WTC11 (cell line): ENCODE data around the gene HSP90AB1. TPM values are rescaled to one million over a fixed set of nuclear protein-coding genes. Genes with fewer than 3 reads are reported as not detected.

Experiments
- ATAC-seq: fragments of 200-7000 bp; cut with Tn5 transposase; 2 replicates; pipeline ENCODE4 v1.10.0; 2021; ENCODE audit warnings: mild to moderate bottlenecking, moderate library complexity
- CTCF ChIA-PET: fragments of 300-600 bp; sonication (Branson Sonifier 250); formaldehyde crosslinking; loops from one replicate; lab custom pipeline; 2021; ENCODE audit warnings: antibody characterized with exemption; lab: Charles Lee
- POLR2A ChIA-PET: fragments of 350-600 bp; sonication (Branson Sonifier 250); formaldehyde crosslinking; loops from one replicate; lab custom pipeline; 2021; ENCODE audit warnings: antibody characterized with exemption; lab: Charles Lee
- DNase-seq: peaks from one replicate; pipeline ENCODE4 v3.0.0; 2021; ENCODE audit warnings: low spot score
- H3K27ac Mint-ChIP-seq: 2 replicates; pipeline ENCODE4 v1.8.0; 2021; ENCODE audit warnings: mixed read lengths
- H3K27me3 Mint-ChIP-seq: 2 replicates; pipeline ENCODE4 v1.8.0; 2021; ENCODE audit warnings: low read depth, mild to moderate bottlenecking, moderate library complexity, mixed read lengths
- H3K36me3 Mint-ChIP-seq: 2 replicates; pipeline ENCODE4 v1.8.0; 2021; ENCODE audit warnings: mixed read lengths
- H3K4me1 Mint-ChIP-seq: 2 replicates; pipeline ENCODE4 v1.8.0; 2022; ENCODE audit warnings: mixed read lengths
- H3K4me3 Mint-ChIP-seq: 2 replicates; pipeline ENCODE4 v1.8.0; 2021; ENCODE audit warnings: mild to moderate bottlenecking, moderate library complexity, mixed read lengths
- H3K9me3 Mint-ChIP-seq: 2 replicates; pipeline ENCODE4 v1.8.0; 2021; ENCODE audit warnings: mixed read lengths
- ATF1 ChIP-seq: sonication (generic); formaldehyde crosslinking; IDR thresholded peaks from 2 replicates; pipeline ENCODE4 v1.8.1; 2023; ENCODE audit warnings: mild to moderate bottlenecking, moderate library complexity, missing genetic modification reagents
- ATF3 ChIP-seq: sonication (generic); formaldehyde crosslinking; conservative IDR thresholded peaks from 2 replicates; pipeline ENCODE4 v1.8.1; 2022; ENCODE audit warnings: mild to moderate bottlenecking, missing genetic modification reagents
- CREB1 ChIP-seq: sonication (generic); formaldehyde crosslinking; IDR thresholded peaks from 2 replicates; pipeline ENCODE4 v1.8.0; 2023; ENCODE audit warnings: mild to moderate bottlenecking, missing genetic modification reagents
- CREM ChIP-seq: sonication (generic); formaldehyde crosslinking; IDR thresholded peaks from 2 replicates; pipeline ENCODE4 v1.8.1; 2022; ENCODE audit warnings: mild to moderate bottlenecking, missing genetic modification reagents, moderate library complexity
- E2F1 ChIP-seq: sonication (generic); formaldehyde crosslinking; IDR thresholded peaks from 2 replicates; pipeline ENCODE4 v1.8.0; 2022; ENCODE audit warnings: mild to moderate bottlenecking, missing genetic modification reagents
- FOXJ3 ChIP-seq: sonication (generic); formaldehyde crosslinking; IDR thresholded peaks from 2 replicates; pipeline ENCODE4 v1.9.0; 2021; ENCODE audit warnings: missing genetic modification reagents, mild to moderate bottlenecking, borderline replicate concordance
- IRF2 ChIP-seq: sonication (generic); formaldehyde crosslinking; IDR thresholded peaks from 2 replicates; pipeline ENCODE4 v1.8.0; 2022; ENCODE audit warnings: low read depth, missing genetic modification reagents, borderline replicate concordance
- KAT7 ChIP-seq: sonication (generic); formaldehyde crosslinking; IDR thresholded peaks from 2 replicates; pipeline ENCODE4 v1.8.1; 2023; ENCODE audit warnings: missing genetic modification reagents, mild to moderate bottlenecking, borderline replicate concordance
- NFYB ChIP-seq: sonication (generic); formaldehyde crosslinking; conservative IDR thresholded peaks from 2 replicates; pipeline ENCODE4 v1.8.0; 2022; ENCODE audit warnings: low read depth, missing genetic modification reagents
- NR1H2 ChIP-seq: sonication (generic); formaldehyde crosslinking; IDR thresholded peaks from 2 replicates; pipeline ENCODE4 v1.9.0; 2021; ENCODE audit warnings: mild to moderate bottlenecking, moderate library complexity, missing genetic modification reagents
- NR2C2 ChIP-seq: sonication (generic); formaldehyde crosslinking; IDR thresholded peaks from 2 replicates; pipeline ENCODE4 v1.8.0; 2022; ENCODE audit warnings: mild to moderate bottlenecking, missing genetic modification reagents
- PREB ChIP-seq: sonication (generic); formaldehyde crosslinking; IDR thresholded peaks from 2 replicates; pipeline ENCODE4 v1.8.1; 2022; ENCODE audit warnings: mild to moderate bottlenecking, missing genetic modification reagents, moderate library complexity, borderline replicate concordance
- RELA ChIP-seq: sonication (generic); formaldehyde crosslinking; IDR thresholded peaks from 2 replicates; pipeline ENCODE4 v1.8.1; 2022; ENCODE audit warnings: missing genetic modification reagents, mild to moderate bottlenecking, borderline replicate concordance
- ZNF317 ChIP-seq: sonication (generic); formaldehyde crosslinking; IDR thresholded peaks from 2 replicates; pipeline ENCODE4 v1.8.1; 2023; ENCODE audit warnings: low read depth, mild to moderate bottlenecking, moderate library complexity, missing genetic modification reagents, borderline replicate concordance
- ZNF416 ChIP-seq: fragments of 250-450 bp; sonication (Bioruptor Pico); IDR thresholded peaks from 2 replicates; pipeline ENCODE4 v1.9.0; 2021; ENCODE audit warnings: mild to moderate bottlenecking, inconsistent platforms
- ZNF671 ChIP-seq: fragments of 250-450 bp; sonication (Bioruptor Pico); IDR thresholded peaks from 2 replicates; pipeline ENCODE4 v1.8.0; 2021; ENCODE audit warnings: mild to moderate bottlenecking
- total RNA-seq: library from RNA; stranded (reverse); gene quantifications from 3 replicates; pipeline ENCODE4 v1.2.3, GENCODE V29; 2021
- TF ChIP-seq, protein P1 (sequence below): sonication (generic); formaldehyde crosslinking; IDR thresholded peaks from 2 replicates; pipeline ENCODE4 v1.8.1; 2023; ENCODE audit warnings: mild to moderate bottlenecking, moderate library complexity, missing genetic modification reagents
- TF ChIP-seq, protein P2 (sequence below): sonication (generic); formaldehyde crosslinking; IDR thresholded peaks from 2 replicates; pipeline ENCODE4 v1.8.1; 2022; ENCODE audit warnings: missing genetic modification reagents, borderline replicate concordance
- TF ChIP-seq, protein P3 (sequence below): sonication (generic); formaldehyde crosslinking; IDR thresholded peaks from 2 replicates; pipeline ENCODE4 v1.8.0; 2022; ENCODE audit warnings: mild to moderate bottlenecking, missing genetic modification reagents

HSP90AB1 gene
- total RNA-seq, 1 experiment from 2014 or later: 2,171 TPM

DNA sequence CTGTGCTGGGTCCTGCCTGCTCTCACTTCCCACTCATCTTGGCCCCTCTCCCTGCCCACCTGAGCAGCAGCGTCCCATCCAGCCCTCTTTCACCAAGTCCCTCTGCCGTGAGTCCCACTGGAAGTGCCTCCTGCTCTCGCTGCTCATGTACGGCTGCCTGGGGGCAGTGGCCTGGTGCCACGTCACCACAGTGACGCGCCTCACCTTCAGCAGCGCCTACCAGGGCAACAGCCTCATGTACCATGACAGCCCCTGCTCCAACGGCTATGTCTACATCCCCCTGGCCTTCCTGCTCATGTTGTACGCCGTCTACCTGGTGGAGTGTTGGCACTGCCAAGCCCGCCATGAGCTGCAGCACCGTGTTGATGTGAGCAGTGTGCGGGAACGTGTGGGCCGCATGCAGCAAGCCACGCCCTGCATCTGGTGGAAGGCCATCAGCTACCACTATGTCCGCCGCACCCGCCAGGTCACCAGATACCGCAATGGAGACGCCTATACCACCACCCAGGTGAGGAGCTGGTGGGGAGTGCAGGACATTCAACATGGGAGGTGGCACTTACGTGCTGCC, 26.2 kb downstream of the HSP90AB1 start:
- ChIA-PET CTCF (interaction anchor here (0.5 to 3.0 kb wide), 3 partner anchors 16 to 40 kb away, joined by 3 to 18 read pairs (median 4); partner anchors contain the start of gene AARS2), POLR2A (no interaction called here)
- TF ChIP-seq CREB1 (CRISPR knock-in tag) (no peak), NR1H2 (CRISPR knock-in tag) (no peak), RELA (CRISPR knock-in tag) (no peak), KAT7 (CRISPR knock-in tag) (no peak), ATF1 (no peak), PREB (CRISPR knock-in tag) (no peak), ZNF317 (CRISPR knock-in tag) (no peak), ZNF416 (no peak), ATF3 (no peak; the same call in 1 of the 2 replicates), ZNF671 (CRISPR knock-in tag) (no peak), CREM (CRISPR knock-in tag) (no peak), FOXJ3 (CRISPR knock-in tag) (no peak), E2F1 (CRISPR knock-in tag) (no peak), NFYB (CRISPR knock-in tag) (no peak), IRF2 (CRISPR knock-in tag) (no peak), NR2C2 (no peak)
- TF ChIP-seq, protein P1, sequence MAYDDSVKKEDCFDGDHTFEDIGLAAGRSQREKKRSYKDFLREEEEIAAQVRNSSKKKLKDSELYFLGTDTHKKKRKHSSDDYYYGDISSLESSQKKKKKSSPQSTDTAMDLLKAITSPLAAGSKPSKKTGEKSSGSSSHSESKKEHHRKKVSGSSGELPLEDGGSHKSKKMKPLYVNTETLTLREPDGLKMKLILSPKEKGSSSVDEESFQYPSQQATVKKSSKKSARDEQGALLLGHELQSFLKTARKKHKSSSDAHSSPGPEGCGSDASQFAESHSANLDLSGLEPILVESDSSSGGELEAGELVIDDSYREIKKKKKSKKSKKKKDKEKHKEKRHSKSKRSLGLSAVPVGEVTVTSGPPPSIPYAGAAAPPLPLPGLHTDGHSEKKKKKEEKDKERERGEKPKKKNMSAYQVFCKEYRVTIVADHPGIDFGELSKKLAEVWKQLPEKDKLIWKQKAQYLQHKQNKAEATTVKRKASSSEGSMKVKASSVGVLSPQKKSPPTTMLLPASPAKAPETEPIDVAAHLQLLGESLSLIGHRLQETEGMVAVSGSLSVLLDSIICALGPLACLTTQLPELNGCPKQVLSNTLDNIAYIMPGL (CRISPR knock-in tag): no peak
- TF ChIP-seq, protein P2, sequence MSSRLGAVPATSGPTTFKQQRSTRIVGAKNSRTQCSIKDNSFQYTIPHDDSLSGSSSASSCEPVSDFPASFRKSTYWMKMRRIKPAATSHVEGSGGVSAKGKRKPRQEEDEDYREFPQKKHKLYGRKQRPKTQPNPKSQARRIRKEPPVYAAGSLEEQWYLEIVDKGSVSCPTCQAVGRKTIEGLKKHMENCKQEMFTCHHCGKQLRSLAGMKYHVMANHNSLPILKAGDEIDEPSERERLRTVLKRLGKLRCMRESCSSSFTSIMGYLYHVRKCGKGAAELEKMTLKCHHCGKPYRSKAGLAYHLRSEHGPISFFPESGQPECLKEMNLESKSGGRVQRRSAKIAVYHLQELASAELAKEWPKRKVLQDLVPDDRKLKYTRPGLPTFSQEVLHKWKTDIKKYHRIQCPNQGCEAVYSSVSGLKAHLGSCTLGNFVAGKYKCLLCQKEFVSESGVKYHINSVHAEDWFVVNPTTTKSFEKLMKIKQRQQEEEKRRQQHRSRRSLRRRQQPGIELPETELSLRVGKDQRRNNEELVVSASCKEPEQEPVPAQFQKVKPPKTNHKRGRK (CRISPR knock-in tag): no peak
- TF ChIP-seq, protein P3, sequence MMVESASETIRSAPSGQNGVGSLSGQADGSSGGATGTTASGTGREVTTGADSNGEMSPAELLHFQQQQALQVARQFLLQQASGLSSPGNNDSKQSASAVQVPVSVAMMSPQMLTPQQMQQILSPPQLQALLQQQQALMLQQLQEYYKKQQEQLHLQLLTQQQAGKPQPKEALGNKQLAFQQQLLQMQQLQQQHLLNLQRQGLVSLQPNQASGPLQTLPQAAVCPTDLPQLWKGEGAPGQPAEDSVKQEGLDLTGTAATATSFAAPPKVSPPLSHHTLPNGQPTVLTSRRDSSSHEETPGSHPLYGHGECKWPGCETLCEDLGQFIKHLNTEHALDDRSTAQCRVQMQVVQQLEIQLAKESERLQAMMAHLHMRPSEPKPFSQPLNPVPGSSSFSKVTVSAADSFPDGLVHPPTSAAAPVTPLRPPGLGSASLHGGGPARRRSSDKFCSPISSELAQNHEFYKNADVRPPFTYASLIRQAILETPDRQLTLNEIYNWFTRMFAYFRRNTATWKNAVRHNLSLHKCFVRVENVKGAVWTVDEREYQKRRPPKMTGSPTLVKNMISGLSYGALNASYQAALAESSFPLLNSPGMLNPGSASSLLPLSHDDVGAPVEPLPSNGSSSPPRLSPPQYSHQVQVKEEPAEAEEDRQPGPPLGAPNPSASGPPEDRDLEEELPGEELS (CRISPR knock-in tag): no peak
- ATAC-seq: no peak
- no peak for DNase-seq
- no peak overlapping the region for H3K4me3 Mint-ChIP-seq
- no peaks in the 10 kb centered on the region for H3K36me3 Mint-ChIP-seq
- H3K9me3 Mint-ChIP-seq: no peaks in the 10 kb centered on the region
- peaks cover 32% of the 10 kb centered on the region for H3K4me1 Mint-ChIP-seq
- no peak overlapping the region for H3K27ac Mint-ChIP-seq
- peaks cover 43% of the 10 kb centered on the region for H3K27me3 Mint-ChIP-seq
